GM21423 (cell line): ENCODE results near the gene FAM72C.
"Not testable (repeated sequence)": the region's sequence is repeated elsewhere in the genome, so short reads cannot be mapped to it uniquely, and the experiment has no call there.

Source experiments
- ATAC-seq: cut with Tn5 transposase; IDR thresholded peaks from one replicate; pipeline ENCODE4 v1.9.1; 2021; ENCODE audit warnings: mild to moderate bottlenecking, moderate library complexity; ENCODE audit not compliant: unreplicated experiment

The FAM72C gene

GRCh38 chr1:143918552-143918951 is 53.2 kb downstream of the FAM72C start:
- ATAC-seq: not testable (repeated sequence)

- ATAC-seq: not testable (repeated sequence)
Measured at GRCh38 chr1:143913705-143914104, 58.1 kb downstream of the FAM72C start.
